Tibial nerve (tissue), 4 donors: ENCODE results near the gene PNMA1. TPM values are rescaled to one million over a fixed set of nuclear protein-coding genes. Genes with fewer than 3 reads are reported as not detected.

ENCODE experiments used
- DNase-seq, 2 donors: peaks; one replicate each; pipeline ENCODE4 v3.0.0-alpha.2; 2019; ENCODE audit warnings: low spot score in 2 of 2
- H3K27ac ChIP-seq, 4 donors: fragments of 200-600 bp; sonication (generic) in 3 of 4; one replicate each; pipeline ENCODE4 v1.5.1; 2017 to 2019; ENCODE audit warnings: mild to moderate bottlenecking in 1 of 4
- H3K27me3 ChIP-seq, 2 donors: fragments of 200-600 bp; sonication (generic) in 1 of 2; one replicate each; pipeline versions ENCODE4 v1.5.1 to v1.6.0; 2017 to 2019
- H3K36me3 ChIP-seq, 3 donors: fragments of 200-600 bp; sonication (generic); one replicate each; pipeline ENCODE4 v1.5.1; 2018 to 2019
- H3K4me1 ChIP-seq, 4 donors: fragments of 200-600 bp; sonication (generic) in 3 of 4; one replicate each; pipeline ENCODE4 v1.5.1; 2017 to 2019
- H3K4me3 ChIP-seq, 4 donors: fragments of 200-600 bp; sonication (generic) in 3 of 4; one replicate each; pipeline ENCODE4 v1.5.1; 2017 to 2019; ENCODE audit warnings: mild to moderate bottlenecking in 1 of 4, moderate library complexity in 1 of 4
- H3K9me3 ChIP-seq, 4 donors: fragments of 200-600 bp; sonication (generic) in 3 of 4; one replicate each; pipeline ENCODE4 v1.5.1; 2017 to 2019
- CTCF ChIP-seq, 5 experiments: fragments of 200-600 bp in 3 of 5; fragments of 450-650 bp in 2 of 5; sonication (generic) in 3 of 5; IDR thresholded peaks; one replicate each; pipeline ENCODE4 v1.5.1; 2016 to 2019; ENCODE audit warnings: antibody characterized with exemption in 5 of 5, mild to moderate bottlenecking in 3 of 5, moderate library complexity in 2 of 5
- EP300 ChIP-seq, 2 donors: sonication (generic); formaldehyde crosslinking; IDR thresholded peaks; one replicate each; pipeline ENCODE4 v1.6.1; 2017; ENCODE audit warnings: antibody characterized with exemption in 2 of 2, mild to moderate bottlenecking in 1 of 2
- POLR2A ChIP-seq, 2 donors: fragments of 450-650 bp; IDR thresholded peaks; one replicate each; pipeline ENCODE4 v1.6.1; 2017; ENCODE audit warnings: antibody characterized with exemption in 2 of 2, mild to moderate bottlenecking in 2 of 2, moderate library complexity in 2 of 2
- WGBS, 2 donors: methylation state at CpG; one replicate each; pipeline ENCODE4 v1.1.5; 2018; 5-methylcytosine and 5-hydroxymethylcytosine counted together
- total RNA-seq, 4 donors: library from RNA; depleted of rRNA; stranded (reverse); fragments of >200 nt; gene quantifications; one replicate each; pipeline ENCODE4 v1.1.0, GENCODE V29; 2016

Gene PNMA1
- total RNA-seq, 4 donors from 2014 or later, result 21.2 to 43.5 (median 34.2) TPM

GRCh38 chr14:73760598-73761586 is 46.7 kb upstream of the PNMA1 start:
- peaks cover 0 to 88% (median 80%) of the 10 kb centered on the region in 4 donors for H3K4me1 ChIP-seq
- no peaks in the 10 kb centered on the region for H3K9me3 ChIP-seq
- peak overlapping the region; percentile 91 to 99 (median 98) for H3K27ac ChIP-seq
- H3K4me3 ChIP-seq, result peak overlapping the region; percentile 62 to 87 (median 74)
- DNase-seq, result no peak
- WGBS, 2 donors, result 49 to 54% methylated on average over 13 of the region's 13 CpGs
- TF ChIP-seq CTCF (IDR thresholded peaks at IDR 0.05), result no peak
- no peak for TF ChIP-seq POLR2A (IDR thresholded peaks at IDR 0.05)
- no peak for TF ChIP-seq EP300 (IDR thresholded peaks at IDR 0.05)
- no peaks in the 10 kb centered on the region for H3K27me3 ChIP-seq
- no peaks in the 10 kb centered on the region for H3K36me3 ChIP-seq

- H3K36me3 ChIP-seq, result no peaks in the 10 kb centered on the region
- 0 to 1% methylated on average over 30 to 60 of the region's 93 CpGs for WGBS, 2 donors
- TF ChIP-seq EP300 (IDR thresholded peaks at IDR 0.05) (peak; percentile 81 to 96), POLR2A (IDR thresholded peaks at IDR 0.05) (peak; percentile 87 to 90), CTCF (IDR thresholded peaks at IDR 0.05) (peak in 3 of 5 experiments; percentile 9 to 75 (median 41))
- DNase-seq, result peak; percentile 93 to 94
- H3K9me3 ChIP-seq, result no peaks in the 10 kb centered on the region
- peaks cover 0 to 88% (median 80%) of the 10 kb centered on the region in 4 donors for H3K4me1 ChIP-seq
- no peaks in the 10 kb centered on the region for H3K27me3 ChIP-seq
- H3K4me3 ChIP-seq, result peak overlapping the region; percentile 62 to 87 (median 74)
- H3K27ac ChIP-seq, result peak overlapping the region; percentile 91 to 99 (median 98)
These were observed 45.8 kb upstream of the PNMA1 start for GRCh38 chr14:73759714-73760597.

- 1% methylated on average over 12 to 30 of the region's 71 CpGs for WGBS, 2 donors
- Histone ChIP-seq H3K27me3 (no peaks in the 10 kb centered on the region), H3K36me3 (no peaks in the 10 kb centered on the region), H3K4me1 (peaks cover 0 to 88% (median 80%) of the 10 kb centered on the region in 4 donors), H3K4me3 (peak overlapping the region; percentile 74 to 87 (median 79)), H3K9me3 (no peaks in the 10 kb centered on the region), H3K27ac (peak overlapping the region; percentile 91 to 99 (median 98))
- peak in 1 of 5 experiments; percentile 46 for TF ChIP-seq CTCF (IDR thresholded peaks at IDR 0.05)
- peak in 1 of 2 donors; percentile 33 for TF ChIP-seq POLR2A (IDR thresholded peaks at IDR 0.05)
- TF ChIP-seq EP300 (IDR thresholded peaks at IDR 0.05), result peak in 1 of 2 donors; percentile 53
- peak in 1 of 2 donors; percentile 61 for DNase-seq
These were observed 45.1 kb upstream of the PNMA1 start for GRCh38 chr14:73759183-73759713.

- H3K27ac ChIP-seq, result peak overlapping the region; percentile 91 to 99 (median 98)
- peak in 1 of 2 donors; percentile 44 for DNase-seq
- H3K4me3 ChIP-seq, result peak overlapping the region; percentile 74 to 83 (median 78)
- peaks cover 0 to 88% (median 83%) of the 10 kb centered on the region in 4 donors for H3K4me1 ChIP-seq
- no peaks in the 10 kb centered on the region for H3K9me3 ChIP-seq
- no peaks in the 10 kb centered on the region for H3K36me3 ChIP-seq
- H3K27me3 ChIP-seq, result no peaks in the 10 kb centered on the region
- 0 to 2% methylated on average over 8 to 24 of the region's 49 CpGs for whole genome bisulfite sequencing, 2 donors
- peak; percentile 40 to 71 (median 58) for TF ChIP-seq CTCF (IDR thresholded peaks at IDR 0.05)
- TF ChIP-seq EP300 (IDR thresholded peaks at IDR 0.05), result peak in 1 of 2 donors; percentile 44
- TF ChIP-seq POLR2A (IDR thresholded peaks at IDR 0.05), result no peak
These were observed 44.4 kb upstream of the PNMA1 start for GRCh38 chr14:73758392-73759182.
